T-cell (primary cell): ENCODE measurements around the gene RNF181. TPM values are rescaled to one million over a fixed set of nuclear protein-coding genes. Genes with fewer than 3 reads are reported as not detected.

Experiments
- ATAC-seq, 4 experiments: fragments of 200-7000 bp in 3 of 4; fragments of 150-1000 bp in 1 of 4; cut with Tn5 transposase; replicated peaks in 1 of 4; 1 replicate in 3 of 4; 2 replicates in 1 of 4; pipeline ENCODE4 v1.10.0; 2021; ENCODE audit warnings: moderate library complexity in 3 of 4, mild to moderate bottlenecking in 2 of 4, moderate number of reproducible peaks in 1 of 4
- CTCF ChIA-PET, 2 donors: fragments of 300-600 bp; sonication (Branson Sonifier 250); formaldehyde crosslinking; loops; one replicate each; lab custom pipeline; 2022; ENCODE audit warnings: antibody characterized with exemption in 2 of 2; lab: Charles Lee
- POLR2A ChIA-PET, 2 donors: fragments of 300-600 bp; sonication (Branson Sonifier 250); formaldehyde crosslinking; loops; one replicate each; lab custom pipeline; 2022; ENCODE audit warnings: antibody characterized with exemption in 2 of 2; lab: Charles Lee
- DNase-seq, 35 experiments: peaks; one replicate each; pipeline versions ENCODE4 v3.0.0 to v3.0.0-alpha.2; 2013 to 2023
- H3K27ac ChIP-seq: one replicate; pipeline ENCODE4 v1.5.1; 2013; ENCODE audit warnings: low read length
- H3K27me3 ChIP-seq, 2 experiments: replicated peaks in 1 of 2; 1 replicate in 1 of 2; 2 replicates in 1 of 2; pipeline versions ENCODE4 v1.6.1 to v1.7.0; 2013; ENCODE audit warnings: low read length in 1 of 2, mixed read lengths in 1 of 2; ENCODE audit not compliant: control insufficient read depth in 2 of 2, insufficient read depth in 2 of 2; ENCODE audit errors: extremely low read depth in 1 of 2
- H3K36me3 ChIP-seq, 2 donors: 1 replicate in 1 of 2; 2 replicates in 1 of 2; pipeline versions ENCODE4 v1.6.1 to v1.7.0; 2013; ENCODE audit warnings: low read length in 1 of 2; ENCODE audit not compliant: control insufficient read depth in 2 of 2, insufficient read depth in 1 of 2; ENCODE audit errors: extremely low read depth in 1 of 2
- H3K4me1 ChIP-seq, 2 experiments: 1 replicate in 1 of 2; 2 replicates in 1 of 2; pipeline versions ENCODE4 v1.6.1 to v1.7.0; 2013; ENCODE audit warnings: low read length in 2 of 2, mixed read lengths in 1 of 2; ENCODE audit not compliant: insufficient read depth in 2 of 2, control insufficient read depth in 1 of 2; ENCODE audit errors: extremely low read depth in 1 of 2
- H3K4me3 ChIP-seq, 2 donors: 1 replicate in 1 of 2; 2 replicates in 1 of 2; pipeline versions ENCODE4 v1.5.1 to v1.7.0; 2013; ENCODE audit warnings: mild to moderate bottlenecking in 2 of 2, low read length in 1 of 2, moderate library complexity in 1 of 2; ENCODE audit not compliant: control insufficient read depth in 1 of 2; ENCODE audit errors: extremely low read depth in 1 of 2
- H3K9me3 ChIP-seq: 2 replicates; pipeline ENCODE4 v1.7.0; 2013
- H3K27ac Mint-ChIP-seq, 2 donors: one replicate each; pipeline ENCODE4 v1.8.0; 2020 to 2021; ENCODE audit warnings: mild to moderate bottlenecking in 2 of 2, mixed read lengths in 2 of 2
- H3K27me3 Mint-ChIP-seq, 2 donors: one replicate each; pipeline ENCODE4 v1.8.0; 2021 to 2022; ENCODE audit warnings: mixed read lengths in 2 of 2
- H3K36me3 Mint-ChIP-seq: one replicate; pipeline ENCODE4 v1.8.0; 2021; ENCODE audit warnings: mixed read lengths
- H3K4me1 Mint-ChIP-seq, 3 donors: one replicate each; pipeline ENCODE4 v1.8.0; 2020 to 2022; ENCODE audit warnings: mixed read lengths in 3 of 3, mild to moderate bottlenecking in 1 of 3
- H3K4me3 Mint-ChIP-seq, 3 donors: one replicate each; pipeline ENCODE4 v1.8.0; 2020 to 2022; ENCODE audit warnings: mild to moderate bottlenecking in 3 of 3, mixed read lengths in 3 of 3, moderate library complexity in 3 of 3
- H3K9me3 Mint-ChIP-seq, 3 donors: one replicate each; pipeline ENCODE4 v1.8.0; 2020 to 2022; ENCODE audit warnings: mixed read lengths in 3 of 3
- WGBS: methylation state at CpG from one replicate; pipeline ENCODE4 v1.1.5; 2013; ENCODE audit warnings: missing lambda C conversion rate; ENCODE audit not compliant: insufficient coverage; 5-methylcytosine and 5-hydroxymethylcytosine counted together
- total RNA-seq, 35 experiments: library from RNA in 6 of 35; stranded (reverse) in 6 of 35; fragments of 120-200 nt in 1 of 35; gene quantifications; one replicate each; pipeline versions ENCODE4 v1.2.1 to v1.2.4 and lab custom pipeline; 2013 to 2026

RNF181 gene
- total RNA-seq, 5 donors from 2014 or later (not counting 1 experiment from before 2014, with no cell fraction given) = 49.9 to 74.6 (median 64.3) TPM

DNA sequence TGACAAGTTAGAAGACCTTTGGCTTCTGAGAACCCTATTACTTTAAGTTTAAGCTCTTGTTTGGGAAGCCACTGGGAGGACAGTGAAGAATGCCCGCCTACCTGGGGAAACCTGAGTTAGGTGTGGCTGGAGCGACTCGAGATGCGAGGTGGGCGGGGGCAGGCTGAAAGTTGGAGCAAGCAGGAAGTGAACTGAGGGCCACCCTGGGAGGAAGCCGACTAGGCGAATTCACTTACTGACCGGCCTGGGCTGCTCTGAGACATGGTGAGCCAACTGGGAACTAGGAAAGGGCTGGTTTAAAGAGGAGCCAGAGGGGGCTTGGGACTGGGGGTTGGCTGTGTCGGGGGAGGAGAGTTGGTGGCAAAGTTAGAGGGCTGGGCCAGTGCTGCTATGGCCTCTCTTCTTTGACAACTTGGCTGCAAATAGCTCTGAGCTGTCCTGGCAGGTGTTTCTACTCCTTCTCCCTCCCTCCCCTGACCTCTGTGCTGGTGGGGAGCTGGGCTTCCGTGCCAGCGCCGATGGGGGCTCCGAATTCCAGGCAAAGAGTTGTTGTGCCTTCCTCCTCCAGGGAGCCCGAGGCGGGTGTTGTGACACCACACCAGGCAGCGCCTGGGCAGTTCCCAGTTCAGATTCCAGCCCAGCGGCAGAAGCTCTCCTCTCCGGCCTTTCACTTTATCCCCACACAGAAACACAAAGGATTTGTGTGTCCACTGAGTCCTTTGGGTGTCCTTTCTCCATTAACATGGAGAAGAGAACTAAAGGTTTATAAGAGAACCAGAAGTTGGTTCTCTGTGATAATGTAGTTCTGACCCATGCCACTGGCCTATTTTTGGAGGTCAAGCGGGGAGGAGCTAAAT is 17.9 kb upstream of the RNF181 start, which contains the start of gene VAMP8:
TSS of gene VAMP8 (plus strand) at position 201 of the 857 bp plus-strand sequence. CDS start at position 262, 61 bp downstream.
- Histone ChIP-seq H3K36me3 (peaks cover 11 to 14% of the 10 kb centered on the region in 2 donors), H3K9me3 (no peaks in the 10 kb centered on the region), H3K27ac (peak within 1 kb of the TSS; percentile 55), H3K4me3 (peak within 1 kb of the TSS; percentile 60 to 71), H3K27me3 (peaks cover 0 to 2% of the 10 kb centered on the region in 2 experiments), H3K4me1 (peaks cover 13 to 40% of the 10 kb centered on the region in 2 experiments)
- no peaks in the 10 kb centered on the region for H3K27me3 Mint-ChIP-seq
- WGBS = 0% methylated on average over 13 of the region's 19 CpGs
- H3K36me3 Mint-ChIP-seq = peaks cover 17% of the 10 kb centered on the region
- peak within 1 kb of the TSS; percentile 93 to 96 (median 94) for H3K4me3 Mint-ChIP-seq
- ChIA-PET POLR2A (interaction anchor here (0.6 to 1.5 kb wide), 3 partner anchors 17 to 856 kb away, joined by 3 to 4 read pairs (median 3); partner anchors contain the start of genes GGCX (in 1 of the 2) and RNF181 (in 1 of the 2)), CTCF (interaction anchor here (0.6 to 2.1 kb wide), 7 partner anchors 10 to 186 kb away, joined by 3 to 9 read pairs (median 6); no protein-coding TSS in a partner anchor)
- DNase-seq (peak; percentile 7 to 75 (median 48)), ATAC-seq (peak; percentile 85 to 92 (median 88))
- H3K4me1 Mint-ChIP-seq = peaks cover 36 to 50% (median 45%) of the 10 kb centered on the region in 3 donors
- H3K27ac Mint-ChIP-seq = peak within 1 kb of the TSS; percentile 86 to 98
- no peaks in the 10 kb centered on the region for H3K9me3 Mint-ChIP-seq

DNA sequence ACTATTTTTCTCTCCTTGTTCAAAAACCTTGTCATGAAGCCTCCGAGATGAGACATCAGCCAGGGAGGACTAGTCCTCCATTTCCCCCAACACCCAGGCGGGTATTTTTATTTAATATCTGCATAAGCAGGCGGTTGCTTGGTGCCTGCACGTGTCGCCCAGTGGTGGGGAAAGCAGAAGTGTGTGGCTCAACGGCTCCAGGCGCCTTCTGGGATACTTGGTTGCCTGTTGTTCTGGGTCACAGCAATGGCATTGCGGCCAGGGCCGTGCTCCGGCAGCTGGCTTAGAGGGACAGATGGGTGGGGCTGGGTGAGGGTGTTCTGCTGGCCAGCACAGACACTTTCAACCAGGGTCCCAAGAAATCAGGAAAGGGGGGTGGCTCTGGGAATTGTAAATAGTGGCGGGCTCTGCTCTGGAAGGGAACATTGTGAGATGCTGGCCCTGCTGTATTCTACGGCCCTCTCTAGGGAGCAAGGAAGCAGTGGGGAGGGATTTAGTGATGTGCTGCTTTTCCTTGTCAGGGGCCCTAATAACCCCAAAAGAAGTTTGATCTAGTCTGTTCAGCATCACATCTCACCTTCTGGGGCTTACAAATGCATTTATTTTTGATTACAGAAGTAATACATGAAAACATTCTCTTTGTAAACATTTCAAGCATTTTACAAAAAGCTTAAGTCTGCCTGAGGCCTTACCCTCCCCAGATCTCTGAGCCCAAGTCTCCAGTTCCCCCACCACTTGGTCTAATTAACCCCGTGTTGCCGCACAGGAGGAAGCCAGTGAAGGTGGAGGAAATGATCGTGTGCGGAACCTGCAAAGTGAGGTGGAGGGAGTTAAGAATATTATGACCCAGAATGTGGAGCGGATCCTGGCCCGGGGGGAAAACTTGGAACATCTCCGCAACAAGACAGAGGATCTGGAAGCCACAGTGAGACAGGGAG is 17.0 kb upstream of the RNF181 start:
- POLR2A ChIA-PET = interaction anchor here (0.5 to 1.5 kb wide), 4 partner anchors 16 to 855 kb away, joined by 3 to 4 read pairs (median 3); partner anchors contain the start of genes GGCX (in 1 of the 2) and RNF181 (in 1 of the 2)
- Histone ChIP-seq H3K36me3 (peaks cover 11 to 16% of the 10 kb centered on the region in 2 donors), H3K4me3 (peak overlapping the region; percentile 60 to 71), H3K27me3 (peaks cover 0 to 2% of the 10 kb centered on the region in 2 experiments), H3K27ac (peak overlapping the region; percentile 55), H3K4me1 (peaks cover 16 to 48% of the 10 kb centered on the region in 2 experiments), H3K9me3 (no peaks in the 10 kb centered on the region)
- Mint-ChIP-seq H3K4me3 (peak overlapping the region; percentile 93 to 96 (median 94)), H3K4me1 (peaks cover 41 to 55% (median 50%) of the 10 kb centered on the region in 3 donors), H3K27me3 (no peaks in the 10 kb centered on the region), H3K36me3 (peaks cover 18% of the 10 kb centered on the region), H3K27ac (peak overlapping the region; percentile 86 to 98), H3K9me3 (no peaks in the 10 kb centered on the region)
- ATAC-seq (peak; percentile 40 to 52 (median 48)), DNase-seq (peak in 6 of 35 experiments; percentile 14 to 37 (median 17))
- 16% methylated on average over 11 of the region's 19 CpGs for WGBS
- CTCF ChIA-PET = interaction anchor here (0.6 to 2.1 kb wide), 2 partner anchors 9 to 16 kb away, joined by 3 to 8 read pairs; no protein-coding TSS in a partner anchor

DNA sequence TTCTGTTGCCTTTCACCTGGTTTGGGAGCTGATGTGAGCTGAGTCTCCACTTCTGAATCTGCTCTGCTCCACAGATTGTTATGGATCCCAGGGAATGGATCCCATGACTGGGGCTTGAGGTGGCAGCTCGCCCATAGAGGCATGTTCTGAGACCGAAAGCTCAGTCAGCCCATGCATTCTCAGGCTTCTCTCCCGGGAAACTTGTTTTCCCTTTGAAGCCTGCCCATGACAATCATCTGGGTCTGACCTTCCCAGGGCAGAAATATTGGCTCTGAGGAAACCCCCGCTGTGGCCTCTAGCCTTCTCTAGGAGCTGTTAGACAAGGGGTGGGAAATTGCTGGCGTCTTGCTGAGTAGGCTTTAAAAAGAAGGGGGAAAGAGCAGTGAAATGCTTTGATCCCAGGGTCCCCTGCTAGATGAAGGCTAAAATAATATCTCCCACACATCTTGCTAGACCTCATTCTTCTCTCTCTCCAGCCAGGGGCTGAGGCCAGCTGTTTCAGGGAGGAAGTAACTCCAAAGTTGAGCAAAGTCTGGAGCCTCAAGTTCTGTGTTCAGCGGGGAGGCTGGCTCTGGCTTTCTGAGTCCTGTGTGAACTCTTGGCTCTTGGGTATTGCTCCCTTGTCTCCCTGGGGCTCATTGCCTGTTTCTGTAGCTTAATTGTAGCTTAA is 16.1 kb upstream of the RNF181 start:
- peak overlapping the region; percentile 93 to 96 (median 94) for H3K4me3 Mint-ChIP-seq
- Histone ChIP-seq H3K27me3 (peaks cover 0 to under 1% of the 10 kb centered on the region in 2 experiments), H3K4me3 (peak overlapping the region; percentile 60 to 71), H3K36me3 (peaks cover 11 to 16% of the 10 kb centered on the region in 2 donors), H3K9me3 (no peaks in the 10 kb centered on the region), H3K27ac (peak overlapping the region; percentile 55), H3K4me1 (peaks cover 21 to 55% of the 10 kb centered on the region in 2 experiments)
- no peaks in the 10 kb centered on the region for H3K9me3 Mint-ChIP-seq
- POLR2A ChIA-PET = interaction anchor here (0.5 to 0.6 kb wide), 3 partner anchors 33 to 1889 kb away, joined by 3 read pairs; partner anchors contain the start of gene C2orf68 (in 1 of the 2)
- ATAC-seq (no peak), DNase-seq (no peak)
- peaks cover 18% of the 10 kb centered on the region for H3K36me3 Mint-ChIP-seq
- CTCF ChIA-PET = interaction anchor here in 1 of 2 donors (0.6 kb wide), 1 partner anchor 13 kb away, joined by 4 read pairs; no protein-coding TSS in a partner anchor
- no peaks in the 10 kb centered on the region for H3K27me3 Mint-ChIP-seq
- peaks cover 47 to 61% (median 56%) of the 10 kb centered on the region in 3 donors for H3K4me1 Mint-ChIP-seq
- H3K27ac Mint-ChIP-seq = peak overlapping the region; percentile 86 to 98
- 77% methylated on average over 4 of the region's 6 CpGs for WGBS

DNA sequence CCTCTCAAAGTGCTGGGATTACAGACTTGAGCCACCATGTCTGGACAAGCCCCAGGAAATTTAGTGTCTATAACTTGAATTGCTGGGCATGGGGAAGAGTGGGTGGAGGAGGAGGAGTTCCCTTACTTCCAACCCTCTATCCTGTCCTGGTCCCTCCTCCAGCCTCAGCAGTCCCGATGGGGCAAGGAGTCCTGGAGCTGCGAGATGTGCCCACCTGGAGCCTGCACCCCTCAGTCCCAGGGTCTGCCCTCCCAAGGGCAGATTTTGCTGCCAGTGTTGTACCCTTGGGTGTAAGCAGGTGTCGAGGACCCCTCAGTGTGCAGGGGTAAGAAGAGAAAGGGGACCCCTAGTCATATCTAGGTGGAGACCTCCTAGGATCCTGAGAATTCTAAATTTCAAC is 15.3 kb upstream of the RNF181 start:
- Histone ChIP-seq H3K9me3 (no peaks in the 10 kb centered on the region), H3K27me3 (no peaks in the 10 kb centered on the region), H3K27ac (no peak overlapping the region), H3K36me3 (peaks cover 11 to 16% of the 10 kb centered on the region in 2 donors), H3K4me1 (peaks cover 27 to 63% of the 10 kb centered on the region in 2 experiments), H3K4me3 (no peak overlapping the region)
- DNase-seq (no peak), ATAC-seq (no peak)
- ChIA-PET CTCF (interaction anchor here (0.5 to 0.6 kb wide), 2 partner anchors 12 to 37 kb away, joined by 4 read pairs; no protein-coding TSS in a partner anchor), POLR2A (no interaction called here)
- peaks cover 18% of the 10 kb centered on the region for H3K36me3 Mint-ChIP-seq
- WGBS = 86% methylated on average over 1 of the region's 3 CpGs
- peaks cover 51 to 68% (median 63%) of the 10 kb centered on the region in 3 donors for H3K4me1 Mint-ChIP-seq
- no peaks in the 10 kb centered on the region for H3K9me3 Mint-ChIP-seq
- H3K27ac Mint-ChIP-seq = peak overlapping the region; percentile 71 to 98
- H3K27me3 Mint-ChIP-seq = no peaks in the 10 kb centered on the region
- H3K4me3 Mint-ChIP-seq = peak overlapping the region in 1 of 3 donors; percentile 96

DNA sequence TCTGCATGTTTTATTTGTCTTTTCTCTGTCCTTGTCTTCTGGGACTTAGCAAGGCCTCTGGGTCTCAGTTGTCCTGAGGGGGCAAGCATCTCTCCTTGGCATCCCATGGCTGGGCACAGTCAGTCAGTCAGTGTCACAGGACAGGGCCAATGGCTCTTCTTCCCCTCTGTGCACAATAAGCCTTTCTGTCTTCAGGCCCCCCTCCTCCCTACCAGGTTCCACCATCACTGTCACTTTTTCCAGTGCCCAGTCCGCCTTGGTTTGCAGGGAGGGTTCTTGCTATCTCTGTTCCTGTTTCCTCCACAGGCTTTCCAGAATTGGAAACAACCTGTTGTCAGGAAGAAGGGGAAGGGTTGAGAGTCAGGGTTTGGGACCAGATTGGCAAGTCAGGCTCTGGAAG is 13.1 kb upstream of the RNF181 start:
- Histone ChIP-seq H3K27me3 (no peaks in the 10 kb centered on the region), H3K9me3 (no peaks in the 10 kb centered on the region), H3K36me3 (peaks cover 11 to 16% of the 10 kb centered on the region in 2 donors), H3K27ac (peak overlapping the region; percentile 82), H3K4me1 (peaks cover 35 to 65% of the 10 kb centered on the region in 2 experiments), H3K4me3 (no peak overlapping the region)
- Mint-ChIP-seq H3K36me3 (peaks cover 18% of the 10 kb centered on the region), H3K9me3 (no peaks in the 10 kb centered on the region), H3K27me3 (no peaks in the 10 kb centered on the region), H3K27ac (peak overlapping the region; percentile 78 to 86), H3K4me3 (peak overlapping the region in 2 of 3 donors; percentile 17 to 34), H3K4me1 (peaks cover 63 to 77% (median 71%) of the 10 kb centered on the region in 3 donors)
- ChIA-PET POLR2A (interaction anchor here in 1 of 2 donors (0.8 to 1.4 kb wide), 2 partner anchors 12 to 13 kb away, joined by 3 read pairs; partner anchors contain the start of gene RNF181), CTCF (no interaction called here)
- DNase-seq (no peak), ATAC-seq (no peak)
- no CpG with 5 or more reads among the region's 1 CpG for WGBS
